ENCODE data around the gene ABAT. TPM values are rescaled to one million over a fixed set of nuclear protein-coding genes. Genes with fewer than 3 reads are reported as not detected.

ABAT gene
- total RNA-seq, 4 donors from 2014 or later, result 0.55 to 1.9 (median 0.92) TPM

- no peaks in the 10 kb centered on the region for H3K27me3 ChIP-seq
- no peaks in the 10 kb centered on the region for H3K9me3 ChIP-seq
- no peak overlapping the region for H3K4me3 ChIP-seq
- H3K36me3 ChIP-seq, result peaks cover 0 to 78% of the 10 kb centered on the region in 2 donors
- intact Hi-C loops (cut with DNase I; ENCODE audit: low total_unique reads), result loop anchor here (5.0 kb wide), 1 partner anchor 78 kb away; the partner anchor contains the start of gene LITAFD
- peaks cover 3 to 6% of the 10 kb centered on the region in 2 donors for H3K4me1 ChIP-seq
- no peak for ATAC-seq
- DNase-seq, result no peak
- no peak for TF ChIP-seq POLR2A (IDR thresholded peaks at IDR 0.05)
- TF ChIP-seq CTCF (IDR thresholded peaks at IDR 0.05 in 4 of 5, conservative IDR thresholded peaks at IDR 0.05 in 1 of 5), result no peak
- in situ Hi-C loops (cut with MboI; ENCODE audit: low sequenced_read_pairs in 4 of 4), result loop anchor here in 2 of 4 donors (10.0 to 25.0 kb wide), 2 partner anchors 50 to 142 kb away; partner anchors contain the start of gene ABAT (in 1 of the 2)
- H3K27ac ChIP-seq, result no peak overlapping the region
Observed at GRCh38 chr16:8804313-8804712, 129.9 kb downstream of the ABAT start.

- Histone ChIP-seq H3K4me3 (no peak overlapping the region), H3K27me3 (no peaks in the 10 kb centered on the region), H3K4me1 (no peaks in the 10 kb centered on the region), H3K9me3 (no peaks in the 10 kb centered on the region), H3K27ac (no peak overlapping the region), H3K36me3 (peaks cover 0 to 98% of the 10 kb centered on the region in 2 donors)
- in situ Hi-C loops (cut with MboI; ENCODE audit: low sequenced_read_pairs in 4 of 4) (loop anchor here in 2 of 4 donors (10.0 to 25.0 kb wide), 2 partner anchors 48 to 144 kb away; partner anchors contain the start of gene ABAT (in 1 of the 2)), intact Hi-C loops (cut with DNase I; ENCODE audit: low total_unique reads) (no loop called here)
- DNase-seq (no peak), ATAC-seq (no peak)
- TF ChIP-seq CTCF (IDR thresholded peaks at IDR 0.05 in 4 of 5, conservative IDR thresholded peaks at IDR 0.05 in 1 of 5) (no peak), POLR2A (IDR thresholded peaks at IDR 0.05) (no peak)
Observed at GRCh38 chr16:8806272-8806983, 132.0 kb downstream of the ABAT start.

GRCh38 chr16:8807189-8807588, 132.8 kb downstream of the ABAT start:
- H3K9me3 ChIP-seq, result no peaks in the 10 kb centered on the region
- peaks cover 0 to 98% of the 10 kb centered on the region in 2 donors for H3K36me3 ChIP-seq
- intact Hi-C loops (cut with DNase I; ENCODE audit: low total_unique reads), result no loop called here
- in situ Hi-C loops (cut with MboI; ENCODE audit: low sequenced_read_pairs in 4 of 4), result loop anchor here in 2 of 4 donors (10.0 to 25.0 kb wide), 2 partner anchors 48 to 145 kb away; partner anchors contain the start of gene ABAT (in 1 of the 2)
- no peak for ATAC-seq
- H3K27me3 ChIP-seq, result no peaks in the 10 kb centered on the region
- H3K4me3 ChIP-seq, result no peak overlapping the region
- TF ChIP-seq CTCF (IDR thresholded peaks at IDR 0.05 in 4 of 5, conservative IDR thresholded peaks at IDR 0.05 in 1 of 5) (no peak), POLR2A (IDR thresholded peaks at IDR 0.05) (no peak)
- H3K27ac ChIP-seq, result no peak overlapping the region
- DNase-seq, result no peak
- no peaks in the 10 kb centered on the region for H3K4me1 ChIP-seq

GRCh38 chr16:8808009-8808408, 133.6 kb downstream of the ABAT start:
- intact Hi-C loops (cut with DNase I; ENCODE audit: low total_unique reads), result no loop called here
- in situ Hi-C loops (cut with MboI; ENCODE audit: low sequenced_read_pairs in 4 of 4), result loop anchor here in 2 of 4 donors (10.0 to 25.0 kb wide), 2 partner anchors 47 to 146 kb away; partner anchors contain the start of gene ABAT (in 1 of the 2)

More at GRCh38 chr16:8808009-8808408, 133.6 kb downstream of the ABAT start:
- ATAC-seq (no peak), DNase-seq (no peak)
- no peaks in the 10 kb centered on the region for H3K9me3 ChIP-seq
- H3K4me3 ChIP-seq, result no peak overlapping the region
- H3K27me3 ChIP-seq, result no peaks in the 10 kb centered on the region
- no peak for TF ChIP-seq CTCF (IDR thresholded peaks at IDR 0.05 in 4 of 5, conservative IDR thresholded peaks at IDR 0.05 in 1 of 5)
- no peak for TF ChIP-seq POLR2A (IDR thresholded peaks at IDR 0.05)
- peaks cover 0 to 98% of the 10 kb centered on the region in 2 donors for H3K36me3 ChIP-seq
- no peak overlapping the region for H3K27ac ChIP-seq
- H3K4me1 ChIP-seq, result no peaks in the 10 kb centered on the region

Measured in gastrocnemius medialis (tissue), 4 donors.